ENCODE results near the gene PCNX1. TPM values are rescaled to one million over a fixed set of nuclear protein-coding genes. Genes with fewer than 3 reads are reported as not detected.

Gene PCNX1
- total RNA-seq, 1 experiment from 2014 or later = 10.9 TPM

DNA sequence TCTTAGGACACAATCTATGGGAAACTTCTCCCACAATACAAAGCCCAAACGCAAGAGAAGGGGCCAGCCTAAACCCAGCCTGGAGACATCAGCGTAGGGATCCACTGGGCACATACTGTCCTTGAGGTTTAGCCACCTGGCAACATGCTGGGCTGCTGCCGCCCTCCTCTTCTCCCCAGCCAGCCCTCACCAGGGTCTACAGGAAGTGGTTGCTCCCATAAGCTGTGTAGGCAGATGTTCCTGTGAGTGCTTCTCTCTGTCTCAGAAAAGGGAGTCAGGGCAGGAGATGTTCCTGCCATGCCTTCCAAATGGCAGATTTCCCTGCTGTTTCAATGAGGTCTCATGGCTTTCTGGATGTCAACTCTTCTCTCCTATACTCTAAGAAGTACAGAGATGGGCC, 241.4 kb downstream of the PCNX1 start:
- DNase-seq (ENCODE audit: low spot score) = no peak

DNA sequence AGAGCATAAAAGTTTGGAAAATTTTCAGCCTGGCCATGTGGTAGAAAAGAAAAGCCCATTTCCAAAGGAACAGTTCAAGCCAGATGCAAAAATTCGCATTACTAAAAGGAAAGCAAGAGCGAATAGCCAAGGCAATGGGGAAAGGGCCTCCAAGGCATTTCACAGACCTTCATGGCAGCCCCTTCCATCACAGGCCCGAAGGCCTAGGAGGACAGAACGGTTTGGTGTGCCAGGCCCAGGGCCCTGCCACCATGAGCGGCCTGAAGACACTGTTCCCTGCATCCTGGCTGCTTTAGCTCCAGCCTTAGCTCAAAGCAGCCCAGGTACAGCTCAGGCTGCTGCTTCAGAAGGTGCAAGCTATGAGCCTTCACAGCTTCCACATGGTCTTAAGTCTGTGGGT, 243.5 kb downstream of the PCNX1 start:
- no peak for DNase-seq (ENCODE audit: low spot score)

DNA sequence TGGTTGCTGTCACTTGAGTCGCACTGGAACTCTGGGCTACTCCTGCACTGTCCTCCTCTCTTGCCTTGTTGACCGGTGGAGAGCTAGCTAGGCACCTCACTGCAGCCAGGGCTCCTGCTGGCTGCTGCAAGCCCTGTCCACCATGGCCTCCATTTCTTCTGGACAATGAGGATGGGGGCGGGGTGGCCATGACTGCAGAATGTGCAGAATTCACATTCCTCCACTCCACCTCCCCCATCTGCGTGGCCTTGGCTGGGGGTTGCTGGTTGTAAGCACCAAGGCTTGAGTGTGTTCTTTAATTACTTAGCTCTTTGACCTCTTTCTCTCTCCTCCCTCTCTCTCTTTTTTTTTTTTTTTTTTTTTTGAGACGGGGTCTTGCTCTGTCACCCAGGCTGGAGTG, 248.5 kb downstream of the PCNX1 start:
- DNase-seq (ENCODE audit: low spot score) = no peak

DNA sequence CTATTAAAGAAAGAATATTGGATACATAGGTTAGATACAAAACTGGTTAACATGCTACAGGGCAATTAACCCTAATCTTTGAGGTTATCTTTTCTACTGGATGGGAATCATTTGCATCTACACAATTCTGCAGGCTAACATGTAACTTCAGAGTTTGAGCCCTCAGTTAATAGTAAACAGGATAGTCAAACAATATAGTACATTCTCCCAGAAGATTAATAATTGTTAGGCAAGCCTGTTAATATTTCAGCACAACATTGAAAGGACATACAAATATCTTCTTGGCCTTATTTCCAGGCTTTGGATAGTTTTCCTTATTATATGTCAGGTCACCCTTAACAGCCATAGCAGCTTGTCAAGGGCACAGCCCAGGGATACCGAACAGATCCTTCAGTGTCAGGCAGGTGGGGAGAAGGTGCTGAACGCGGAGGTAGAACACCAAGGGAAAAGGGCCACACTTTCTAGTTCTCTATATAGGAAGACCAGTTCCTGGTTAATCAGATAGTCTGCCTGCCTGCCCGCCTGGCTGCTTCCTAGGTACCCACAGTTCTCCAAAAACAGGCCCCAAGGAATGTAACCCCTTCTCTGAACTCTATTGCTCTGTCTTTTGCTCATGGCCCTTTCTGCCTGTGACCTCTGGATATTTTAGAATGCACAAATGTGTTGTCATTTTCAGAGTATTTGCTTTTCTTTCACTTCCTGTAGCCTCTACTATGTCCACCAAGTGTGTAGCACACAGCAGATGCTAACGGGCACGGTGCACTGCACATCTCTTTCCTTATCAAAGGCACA, 256.0 kb downstream of the PCNX1 start:
- DNase-seq (ENCODE audit: low spot score) = no peak

DNA sequence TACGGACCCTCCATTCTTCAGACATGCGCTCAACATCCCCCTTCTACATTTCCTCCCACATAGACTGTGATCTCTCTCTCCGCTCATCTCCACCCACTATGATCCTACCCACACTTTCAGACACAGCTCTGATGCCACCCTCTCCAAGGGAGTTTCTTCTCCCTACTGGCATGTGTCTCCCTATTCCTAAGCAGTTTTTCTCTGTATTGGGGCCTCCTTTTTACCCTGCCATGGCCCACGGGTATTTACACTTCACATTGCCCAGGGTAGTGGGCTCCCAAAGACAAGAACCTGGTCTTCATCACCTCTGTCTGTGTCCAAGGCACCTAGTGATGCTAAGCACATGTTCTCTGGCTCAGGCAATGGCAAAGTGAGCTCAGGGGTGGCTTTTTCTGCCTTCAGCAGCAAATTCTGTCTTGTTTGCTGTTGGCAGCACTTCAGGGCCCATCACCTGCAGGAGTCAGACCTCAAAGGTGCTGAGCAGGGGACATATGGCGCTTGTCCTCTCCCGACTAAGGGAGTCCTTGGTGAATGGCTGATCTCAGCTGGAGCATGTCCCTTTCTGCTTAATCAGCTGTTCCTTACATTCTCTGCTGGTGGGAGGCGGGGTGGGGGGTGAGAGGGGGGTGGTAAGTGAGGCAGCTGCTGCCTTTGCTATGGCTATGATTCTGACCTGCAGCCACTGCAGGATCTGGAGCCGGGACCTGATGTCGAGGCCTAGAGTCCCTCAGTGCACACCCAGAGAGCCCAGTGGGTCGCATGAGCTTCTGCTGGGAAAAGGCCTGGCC, 256.8 kb downstream of the PCNX1 start:
- DNase-seq (ENCODE audit: low spot score) = no peak

Small RNA genes lying within 50 kb of the gene (small RNA-seq; reads per million reads assigned to genes)
- gene AC005230.1 = not detected
- gene GTF3AP2 = not detected

Other genes starting within 250 kb of the PCNX1 start
- gene MAP3K9, start 97.9 kb upstream of the PCNX1 start, total RNA-seq (2014; rRNA removed; shearing (Covaris generic)) = 5.9 and 6.8 TPM in 2 replicates

All from HT-29 (cell line).